Epithelial cell of prostate (primary cell): Measurements from ENCODE around the gene MINDY3.

ENCODE experiments used
- DNase-seq: peaks from one replicate; pipeline ENCODE4 v3.0.0-alpha.2; 2011; ENCODE audit warnings: low read depth, low spot score
- H3K27ac ChIP-seq: fragments of 450-650 bp; 2 replicates; pipeline ENCODE4 v1.5.1; 2017; ENCODE audit warnings: mild to moderate bottlenecking

Gene MINDY3

DNA sequence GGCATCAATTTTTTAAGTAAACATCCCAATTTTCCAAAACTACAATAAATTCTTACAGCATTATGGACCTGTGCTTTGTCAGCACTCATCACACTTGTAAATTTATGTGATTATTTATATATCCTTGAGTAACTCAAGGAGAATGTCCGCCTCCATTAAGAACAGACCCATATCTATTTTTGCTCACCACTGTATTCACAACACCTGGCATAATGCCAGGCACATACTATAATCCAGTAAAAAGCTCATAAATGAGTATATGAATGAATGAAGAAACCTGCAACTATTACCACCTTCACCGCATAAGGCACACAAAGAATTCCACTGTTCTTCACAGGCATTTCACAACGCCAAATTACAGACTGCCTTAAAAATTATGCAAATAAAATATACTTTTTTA, 46.9 kb downstream of the MINDY3 start:
- no peak overlapping the region for H3K27ac ChIP-seq
- DNase-seq = no peak

- DNase-seq = no peak
Observed at GRCh38 chr10:15809450-15809849, 50.9 kb downstream of the MINDY3 start.

GRCh38 chr10:15808204-15808797, 52.0 kb downstream of the MINDY3 start:
- no peak for DNase-seq

More at GRCh38 chr10:15809450-15809849, 50.9 kb downstream of the MINDY3 start:
- H3K27ac ChIP-seq = no peak overlapping the region

DNA sequence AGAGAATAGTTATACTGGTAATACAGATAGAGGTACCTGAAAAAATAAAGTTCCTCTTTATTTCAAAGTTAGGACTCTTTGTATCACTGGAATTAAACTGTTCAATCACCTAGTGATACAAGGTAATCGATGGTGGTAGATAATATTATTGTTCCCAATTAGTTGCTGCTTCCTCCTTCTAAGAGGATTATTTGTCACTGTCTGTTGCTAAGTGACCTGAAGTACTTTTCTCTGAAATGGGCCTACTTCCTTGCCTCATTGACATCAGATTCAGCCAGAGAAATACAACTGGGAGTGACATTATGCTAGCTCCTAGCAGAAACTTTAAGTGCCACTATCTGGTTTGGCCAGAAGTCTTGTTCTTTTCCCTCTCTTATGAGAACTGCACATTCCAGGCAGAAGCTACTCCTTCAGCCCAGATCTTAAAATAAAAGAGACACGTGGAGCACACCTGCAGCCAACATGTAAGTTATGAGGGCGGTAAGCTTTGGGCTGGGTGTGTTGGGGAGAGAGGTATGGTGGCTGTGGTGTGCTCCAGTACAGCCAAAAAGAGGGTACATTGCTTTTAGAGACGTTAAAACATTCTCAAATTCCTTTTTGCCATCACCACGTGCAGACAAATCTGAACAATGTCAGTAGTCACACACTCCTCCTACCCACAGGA, 54.8 kb downstream of the MINDY3 start:
- no peak for DNase-seq
- no peak overlapping the region for H3K27ac ChIP-seq

More at GRCh38 chr10:15808204-15808797, 52.0 kb downstream of the MINDY3 start:
- H3K27ac ChIP-seq = no peak overlapping the region

DNA sequence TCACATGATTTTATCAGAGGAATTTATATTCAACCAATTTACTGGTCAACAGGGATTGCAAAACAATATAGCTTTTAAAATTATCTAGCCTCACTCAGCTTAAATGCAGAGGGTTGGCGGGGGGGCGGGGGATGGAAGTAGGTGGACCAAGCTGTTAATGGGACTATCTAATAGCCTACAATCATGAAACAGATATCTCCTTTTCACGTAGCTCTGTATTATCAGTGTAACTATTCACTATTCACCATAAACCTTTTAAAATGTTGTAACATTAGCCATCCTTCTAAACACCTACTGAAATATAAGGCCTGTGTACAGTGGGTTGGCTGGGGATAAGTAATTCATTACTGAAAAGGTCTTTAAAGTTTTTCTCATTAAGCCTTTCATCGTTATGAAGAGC, 56.2 kb downstream of the MINDY3 start:
- H3K27ac ChIP-seq = no peak overlapping the region
- DNase-seq = no peak

GRCh38 chr10:15802375-15802949, 57.8 kb downstream of the MINDY3 start:
- no peak for DNase-seq
- H3K27ac ChIP-seq = no peak overlapping the region

GRCh38 chr10:15801641-15802040, 58.7 kb downstream of the MINDY3 start:
- no peak for DNase-seq
- no peak overlapping the region for H3K27ac ChIP-seq

DNA sequence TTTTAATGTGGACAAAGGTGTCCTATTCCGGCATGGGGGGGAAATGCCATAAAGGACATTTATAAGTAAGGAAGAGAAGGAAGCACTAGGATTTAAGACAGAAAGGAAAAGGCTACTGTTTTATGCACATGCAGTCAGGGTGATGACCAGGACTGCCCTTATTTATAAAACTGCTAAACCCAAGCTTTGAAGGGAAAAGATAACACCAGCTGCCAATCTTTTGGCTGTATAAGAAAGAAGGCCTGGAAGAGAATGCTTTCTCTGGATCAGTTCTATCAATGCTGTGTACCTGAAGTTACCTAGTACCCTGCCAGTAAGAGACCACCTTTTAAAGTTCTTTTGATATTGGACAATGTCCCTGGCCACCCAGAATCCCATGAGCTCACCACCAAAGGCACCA, 59.2 kb downstream of the MINDY3 start:
- H3K27ac ChIP-seq = no peak overlapping the region
- no peak for DNase-seq

- no peak for DNase-seq
- no peak overlapping the region for H3K27ac ChIP-seq
Observed at GRCh38 chr10:15797346-15797745, 63.0 kb downstream of the MINDY3 start.

- no peak overlapping the region for H3K27ac ChIP-seq
- DNase-seq = no peak
Observed at GRCh38 chr10:15796762-15797161, 63.5 kb downstream of the MINDY3 start.

DNA sequence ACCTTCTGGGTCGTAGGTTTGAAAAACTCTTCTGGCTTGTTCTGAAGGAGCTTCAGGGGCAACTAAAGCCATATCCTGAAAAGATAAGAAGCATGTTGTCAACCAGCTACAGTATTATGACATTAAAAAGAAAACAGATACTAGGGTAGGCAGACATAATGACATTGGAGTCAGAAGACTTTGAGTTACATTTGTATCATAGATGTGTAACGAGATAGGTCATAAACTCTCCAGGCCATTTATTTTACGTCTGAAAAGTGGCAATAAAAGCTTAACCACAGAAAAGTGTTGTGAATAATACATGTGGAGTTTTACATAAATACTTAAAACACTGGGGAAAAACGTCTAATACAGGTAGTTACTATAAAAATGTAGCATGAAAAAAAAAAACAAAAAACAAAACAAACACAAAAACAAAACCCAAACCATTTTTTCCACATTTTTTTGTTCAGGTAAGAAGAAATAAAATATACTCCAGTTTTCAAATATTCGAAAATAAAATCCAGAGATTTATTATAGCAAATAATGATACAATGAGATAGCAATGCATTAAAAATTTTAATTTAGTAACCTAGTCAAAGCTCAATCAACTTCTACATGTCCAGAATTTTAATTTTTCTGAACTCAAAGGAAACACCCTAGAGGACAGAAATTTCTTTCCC, 64.1 kb downstream of the MINDY3 start:
- H3K27ac ChIP-seq = no peak overlapping the region
- DNase-seq = no peak

- no peak overlapping the region for H3K27ac ChIP-seq
- no peak for DNase-seq
Observed at GRCh38 chr10:15795036-15795792, 65.1 kb downstream of the MINDY3 start.

DNA sequence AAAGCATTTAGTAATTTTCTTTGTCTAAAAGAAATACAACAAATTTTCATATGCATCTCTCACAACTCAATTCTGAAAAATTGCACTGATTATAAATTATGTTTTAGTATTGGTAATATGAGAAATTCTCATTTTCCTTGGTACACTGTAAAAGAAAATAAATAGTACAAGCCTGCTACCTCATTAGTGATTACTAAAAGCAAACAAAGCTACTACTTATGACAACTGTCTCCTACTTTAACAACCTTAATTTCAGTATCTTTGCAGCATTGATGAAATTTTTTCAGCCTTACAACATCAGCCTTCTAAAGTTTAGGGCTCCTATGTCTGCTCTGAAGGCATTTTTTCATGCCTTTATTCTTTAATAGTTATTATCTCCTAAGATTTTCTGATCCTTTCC, 65.7 kb downstream of the MINDY3 start:
- DNase-seq = no peak
- H3K27ac ChIP-seq = no peak overlapping the region

DNA sequence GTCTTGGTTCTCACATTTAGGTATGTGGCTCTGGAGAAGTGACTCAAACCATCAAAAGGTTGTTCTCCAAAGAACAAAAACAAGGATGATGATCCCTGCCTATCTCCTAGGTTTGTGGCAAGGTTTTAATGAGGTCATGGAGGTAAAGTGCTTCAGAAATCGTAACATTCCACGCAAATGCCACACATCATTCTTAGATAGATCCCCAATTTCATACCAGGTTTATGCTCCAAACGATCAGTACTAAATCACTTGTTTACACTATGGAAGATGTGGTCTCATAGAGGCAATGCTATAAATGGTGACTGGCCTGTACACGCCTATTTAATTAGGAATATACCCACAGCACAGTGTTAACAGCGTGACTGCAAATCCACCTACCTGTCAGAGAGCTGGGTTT, 66.6 kb downstream of the MINDY3 start:
- H3K27ac ChIP-seq = no peak overlapping the region
- DNase-seq = no peak

DNA sequence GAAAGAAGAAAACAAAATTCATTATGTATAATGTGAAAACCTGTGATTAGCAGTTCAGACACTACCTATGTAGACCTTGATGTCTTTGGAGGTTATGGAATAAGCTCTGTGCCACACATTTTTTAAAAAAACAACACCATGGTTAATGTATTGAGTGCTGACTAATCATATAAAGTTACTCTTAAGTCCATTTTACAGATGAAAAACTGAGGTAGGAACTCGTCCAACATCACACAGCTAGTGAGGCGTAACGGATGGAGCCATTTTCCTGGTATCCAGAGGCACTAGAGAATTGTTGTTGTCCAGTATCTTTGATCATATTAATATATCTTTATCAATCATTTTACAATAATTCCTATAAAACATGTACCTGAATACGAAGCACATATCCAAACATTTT, 67.5 kb downstream of the MINDY3 start:
- H3K27ac ChIP-seq = no peak overlapping the region
- DNase-seq = no peak

- H3K27ac ChIP-seq = no peak overlapping the region
- no peak for DNase-seq
Observed at GRCh38 chr10:15791816-15792524, 68.3 kb downstream of the MINDY3 start.

GRCh38 chr10:15789793-15790525, 70.3 kb downstream of the MINDY3 start:
- H3K27ac ChIP-seq = no peak overlapping the region
- no peak for DNase-seq

DNA sequence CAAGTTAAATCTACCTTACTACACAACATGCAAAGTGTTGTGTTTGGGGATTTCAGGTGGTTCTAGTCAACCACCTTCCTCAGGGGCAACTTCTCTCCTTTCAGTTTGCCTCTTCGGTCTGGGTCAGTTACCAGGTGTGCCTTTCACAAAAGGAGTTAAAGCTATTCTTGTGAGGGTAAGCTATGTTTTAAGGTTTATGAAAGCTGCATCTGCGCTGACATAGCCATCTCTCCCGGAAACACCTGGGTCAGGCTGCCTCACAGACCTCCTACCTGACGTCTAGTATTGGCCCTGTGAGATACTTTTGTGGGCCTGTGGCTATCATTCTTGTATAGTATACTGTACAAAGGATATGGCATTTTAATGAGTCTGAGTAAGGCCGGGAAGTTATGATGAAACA, 72.9 kb downstream of the MINDY3 start:
- H3K27ac ChIP-seq = no peak overlapping the region
- no peak for DNase-seq

GRCh38 chr10:15784662-15785300, 75.5 kb downstream of the MINDY3 start:
- H3K27ac ChIP-seq = no peak overlapping the region
- DNase-seq = no peak
